HEK293 (cell line): Measurements from ENCODE around the gene AURKA.

Experiments
- HOXA7 ChIP-seq: sonication (generic); formaldehyde crosslinking; IDR thresholded peaks from 2 replicates; pipeline ENCODE4 v1.8.1; 2022; ENCODE audit warnings: missing genetic modification reagents, borderline replicate concordance
- PRDM10 ChIP-seq: fragments of 450-650 bp; formaldehyde crosslinking; IDR thresholded peaks from 2 replicates; pipeline ENCODE4 v1.5.1; 2016; ENCODE audit warnings: missing biosample characterization, missing genetic modification characterization
- RBAK ChIP-seq: fragments of 450-650 bp; formaldehyde crosslinking; IDR thresholded peaks from 2 replicates; pipeline ENCODE4 v1.5.1; 2016; ENCODE audit warnings: missing biosample characterization, missing genetic modification characterization
- SP3 ChIP-seq: fragments of 450-650 bp; formaldehyde crosslinking; IDR thresholded peaks from 2 replicates; pipeline ENCODE4 v1.5.1; 2016; ENCODE audit warnings: missing biosample characterization, missing genetic modification characterization
- TSHZ1 ChIP-seq: fragments of 450-650 bp; formaldehyde crosslinking; IDR thresholded peaks from 2 replicates; pipeline ENCODE4 v1.5.1; 2016; ENCODE audit warnings: missing biosample characterization, missing genetic modification characterization, borderline replicate concordance
- ZBTB6 ChIP-seq: fragments of 450-650 bp; formaldehyde crosslinking; IDR thresholded peaks from 2 replicates; pipeline ENCODE4 v1.5.1; 2017; ENCODE audit warnings: missing biosample characterization, missing genetic modification characterization
- ZBTB8A ChIP-seq: fragments of 450-650 bp; formaldehyde crosslinking; IDR thresholded peaks from 2 replicates; pipeline ENCODE4 v1.5.1; 2016; ENCODE audit warnings: missing biosample characterization, missing genetic modification characterization
- ZIC2 ChIP-seq: fragments of 450-650 bp; formaldehyde crosslinking; IDR thresholded peaks from 2 replicates; pipeline ENCODE4 v1.5.1; 2016; ENCODE audit warnings: missing biosample characterization, missing genetic modification characterization
- ZNF174 ChIP-seq: fragments of 450-650 bp; formaldehyde crosslinking; IDR thresholded peaks from 2 replicates; pipeline ENCODE4 v1.5.0; 2017; ENCODE audit warnings: missing biosample characterization, mild to moderate bottlenecking, missing genetic modification characterization
- ZNF175 ChIP-seq: fragments of 450-650 bp; formaldehyde crosslinking; IDR thresholded peaks from 2 replicates; pipeline ENCODE4 v1.5.1; 2016; ENCODE audit warnings: missing biosample characterization, missing genetic modification characterization
- ZNF2 ChIP-seq: fragments of 450-650 bp; formaldehyde crosslinking; IDR thresholded peaks from 2 replicates; pipeline ENCODE4 v1.5.1; 2016; ENCODE audit warnings: missing biosample characterization, missing genetic modification characterization
- ZNF266 ChIP-seq: fragments of 450-650 bp; formaldehyde crosslinking; IDR thresholded peaks from 2 replicates; pipeline ENCODE4 v1.5.1; 2016; ENCODE audit warnings: missing biosample characterization, missing genetic modification characterization, low read depth
- ZNF391 ChIP-seq: fragments of 450-650 bp; formaldehyde crosslinking; IDR thresholded peaks from 2 replicates; pipeline ENCODE4 v1.5.1; 2016; ENCODE audit warnings: low read depth, missing biosample characterization, missing genetic modification characterization, borderline replicate concordance
- ZNF398 ChIP-seq: fragments of 450-650 bp; formaldehyde crosslinking; IDR thresholded peaks from 2 replicates; pipeline ENCODE4 v1.5.1; 2017; ENCODE audit warnings: missing biosample characterization, missing genetic modification characterization
- ZNF423 ChIP-seq: fragments of 450-650 bp; formaldehyde crosslinking; IDR thresholded peaks from 2 replicates; pipeline ENCODE4 v1.5.1; 2016; ENCODE audit warnings: missing biosample characterization, missing genetic modification characterization
- ZNF433 ChIP-seq: fragments of 450-650 bp; formaldehyde crosslinking; IDR thresholded peaks from 2 replicates; pipeline ENCODE4 v1.5.1; 2016; ENCODE audit warnings: missing biosample characterization, missing genetic modification characterization, low read depth
- ZNF513 ChIP-seq: fragments of 450-650 bp; IDR thresholded peaks from 2 replicates; pipeline ENCODE4 v1.5.1; 2018; ENCODE audit warnings: missing biosample characterization, missing genetic modification characterization
- ZNF580 ChIP-seq: fragments of 450-650 bp; formaldehyde crosslinking; IDR thresholded peaks from 2 replicates; pipeline ENCODE4 v1.5.1; 2016; ENCODE audit warnings: missing biosample characterization, missing genetic modification characterization
- ZNF600 ChIP-seq: fragments of 450-650 bp; formaldehyde crosslinking; IDR thresholded peaks from 2 replicates; pipeline ENCODE4 v1.5.1; 2016; ENCODE audit warnings: missing biosample characterization, missing genetic modification characterization
- ZNF660 ChIP-seq: fragments of 450-650 bp; IDR thresholded peaks from 2 replicates; pipeline ENCODE4 v1.5.1; 2018; ENCODE audit warnings: missing biosample characterization, mild to moderate bottlenecking, missing genetic modification characterization
- ZNF747 ChIP-seq: fragments of 450-650 bp; formaldehyde crosslinking; IDR thresholded peaks from 2 replicates; pipeline ENCODE4 v1.5.1; 2016; ENCODE audit warnings: missing biosample characterization, missing genetic modification characterization
- ZNF791 ChIP-seq: fragments of 450-650 bp; formaldehyde crosslinking; IDR thresholded peaks from 2 replicates; pipeline ENCODE4 v1.5.1; 2016; ENCODE audit warnings: missing biosample characterization, missing genetic modification characterization
- ZNF837 ChIP-seq: fragments of 450-650 bp; formaldehyde crosslinking; IDR thresholded peaks from 2 replicates; pipeline ENCODE4 v1.5.1; 2016; ENCODE audit warnings: missing biosample characterization, missing genetic modification characterization
- ZSCAN23 ChIP-seq: fragments of 450-650 bp; formaldehyde crosslinking; IDR thresholded peaks from 2 replicates; pipeline ENCODE4 v1.5.1; 2016; ENCODE audit warnings: missing biosample characterization, missing genetic modification characterization
- ZSCAN4 ChIP-seq: fragments of 450-650 bp; formaldehyde crosslinking; IDR thresholded peaks from 2 replicates; pipeline ENCODE4 v1.5.1; 2017; ENCODE audit warnings: missing biosample characterization, missing genetic modification characterization
- ZXDB ChIP-seq: fragments of 450-650 bp; formaldehyde crosslinking; IDR thresholded peaks from 2 replicates; pipeline ENCODE4 v1.5.1; 2016; ENCODE audit warnings: missing biosample characterization, missing genetic modification characterization

The AURKA gene

GRCh38 chr20:56392132-56392880 is at the start of gene AURKA, which contains the start of gene CSTF1 (continued):
- TF ChIP-seq PRDM10 (tag by site-specific recombination) (peak; percentile 50), ZXDB (tag by site-specific recombination) (peak; percentile 97), ZNF600 (tag by site-specific recombination) (0 out of 2 replicates have a peak, but pooled peaks have one; percentile 29), ZIC2 (tag by site-specific recombination) (peak; percentile 79), ZNF747 (no peak), ZNF423 (tag by site-specific recombination) (no peak; the same call in 1 of the 2 replicates), ZNF175 (tag by site-specific recombination) (no peak), TSHZ1 (tag by site-specific recombination) (no peak; the same call in 1 of the 2 replicates), ZNF2 (tag by site-specific recombination) (peak; percentile 51; the same call in 1 of the 2 replicates), SP3 (tag by site-specific recombination) (peak; percentile 78), ZNF398 (tag by site-specific recombination) (no peak), ZNF391 (tag by site-specific recombination) (no peak; the same call in 1 of the 2 replicates), ZNF791 (tag by site-specific recombination) (no peak), RBAK (tag by site-specific recombination) (no peak), ZBTB8A (tag by site-specific recombination) (peak; percentile 89), ZNF433 (tag by site-specific recombination) (no peak), ZNF174 (tag by site-specific recombination) (no peak), HOXA7 (no peak), ZNF513 (tag by site-specific recombination) (no peak), ZNF580 (peak; percentile 8; the same call in 1 of the 2 replicates), ZNF266 (tag by site-specific recombination) (no peak), ZSCAN4 (tag by site-specific recombination) (no peak; the same call in 1 of the 2 replicates), ZNF660 (no peak), ZNF837 (tag by site-specific recombination) (no peak), ZSCAN23 (tag by site-specific recombination) (no peak), ZBTB6 (peak; percentile 61; the same call in 1 of the 2 replicates)
